HG02678 (cell line): ENCODE data around the gene OR1F1.
"Not testable (repeated sequence)": the region's sequence is repeated elsewhere in the genome, so short reads cannot be mapped to it uniquely, and the experiment has no call there.

Experiments
- ATAC-seq: cut with Tn5 transposase; IDR thresholded peaks from one replicate; pipeline ENCODE4 v1.9.1; 2021; ENCODE audit warnings: mild to moderate bottlenecking, moderate library complexity; ENCODE audit not compliant: unreplicated experiment

The OR1F1 gene

GRCh38 chr16:3187798-3188674 is at the start of gene OR1F1:
Gene OR1F1, plus strand, starts transcription at chr16:3188204.
- ATAC-seq: no peak

GRCh38 chr16:3138342-3138741 is 49.7 kb upstream of the OR1F1 start:
- ATAC-seq: no peak

GRCh38 chr16:3138823-3139426 is 49.1 kb upstream of the OR1F1 start:
- ATAC-seq: no peak

DNA sequence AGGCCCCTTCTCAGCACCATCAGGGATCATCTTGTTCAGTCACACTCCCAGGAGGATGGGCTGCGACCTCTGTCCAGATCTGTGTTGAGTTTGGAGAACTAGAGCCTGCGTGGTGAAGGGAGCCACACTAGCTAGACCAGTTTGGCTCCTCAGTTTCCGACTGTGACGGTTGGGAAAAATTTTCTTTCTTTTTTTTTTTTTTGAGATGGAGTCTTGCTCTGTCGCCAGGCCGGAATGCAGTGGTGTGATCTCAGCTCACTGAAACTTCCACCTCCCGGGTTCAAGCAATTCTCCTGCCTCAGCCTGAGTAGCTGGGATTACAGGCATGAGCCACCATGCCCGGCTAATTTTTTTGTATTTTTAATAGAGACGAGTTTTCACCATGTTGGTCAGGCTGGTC is 48.4 kb upstream of the OR1F1 start:
- not testable (repeated sequence) for ATAC-seq

- no peak for ATAC-seq
These were observed 47.2 kb upstream of the OR1F1 start for GRCh38 chr16:3140603-3141427.

DNA sequence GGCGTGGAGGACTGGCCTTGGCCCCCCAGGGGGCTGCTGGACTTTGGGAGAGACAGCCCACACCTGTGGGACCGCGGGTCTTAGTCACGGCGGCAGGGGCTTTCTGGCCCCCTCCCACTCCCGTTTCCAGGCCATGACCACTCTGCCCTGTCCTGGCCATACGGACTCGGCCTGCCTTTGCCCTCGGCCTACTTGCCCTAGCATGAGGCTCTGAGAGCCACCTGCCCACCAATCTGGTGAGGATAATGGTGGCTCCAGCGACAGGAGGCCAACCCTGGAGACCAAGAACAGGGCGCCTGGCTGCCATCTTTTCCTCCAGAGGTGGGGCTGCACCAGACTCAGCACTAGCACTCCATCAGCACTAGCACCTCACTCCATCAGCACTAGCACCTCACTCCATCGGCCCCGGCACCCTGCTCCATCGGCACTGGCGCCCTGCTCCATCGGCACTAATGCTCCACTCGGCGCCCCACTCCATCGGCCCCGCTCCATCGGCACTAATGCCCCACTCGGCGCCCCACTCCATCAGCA is 46.2 kb upstream of the OR1F1 start:
- ATAC-seq: no peak

GRCh38 chr16:3142327-3142726 is 45.7 kb upstream of the OR1F1 start:
- no peak for ATAC-seq

DNA sequence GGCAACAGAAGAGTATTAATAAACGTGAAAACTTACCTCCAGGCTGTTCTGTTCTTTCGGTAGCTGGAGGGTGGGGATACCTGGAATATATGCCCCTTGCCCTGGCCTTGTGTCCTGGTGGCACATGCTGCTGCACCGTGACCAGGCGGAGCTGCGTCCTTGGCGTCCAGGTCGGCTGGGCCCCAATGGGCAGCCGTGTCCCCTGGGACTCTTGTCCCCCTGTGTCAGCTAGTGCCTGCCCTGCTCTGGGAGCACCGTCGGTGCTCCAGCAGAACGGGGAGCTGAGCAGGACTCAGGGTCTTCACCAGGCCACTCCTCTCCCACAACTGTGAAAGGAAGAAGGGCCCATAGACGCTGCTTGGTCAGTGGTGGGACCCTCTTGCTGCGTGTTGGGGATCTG is 45.2 kb upstream of the OR1F1 start:
- ATAC-seq: no peak

DNA sequence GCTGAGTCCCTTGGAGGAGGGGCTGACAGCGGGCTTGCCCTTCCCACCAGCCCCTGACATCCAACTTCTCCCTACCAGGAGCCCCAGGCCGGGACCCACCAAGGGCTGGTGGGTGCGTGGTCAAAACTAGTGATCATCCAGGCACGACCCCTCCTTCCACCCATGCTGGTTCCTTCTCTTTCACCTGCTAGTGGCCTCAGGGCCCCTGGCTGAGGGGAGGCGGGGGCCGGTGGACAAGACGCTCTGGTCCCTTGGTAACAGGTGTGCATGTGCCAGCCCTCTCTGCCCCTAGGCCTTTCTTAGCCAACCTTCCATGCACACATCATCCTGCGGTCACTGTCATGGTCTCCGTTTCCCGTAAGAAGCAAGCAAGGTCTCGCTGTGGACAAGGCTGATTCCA is 44.8 kb upstream of the OR1F1 start:
- ATAC-seq: no peak

DNA sequence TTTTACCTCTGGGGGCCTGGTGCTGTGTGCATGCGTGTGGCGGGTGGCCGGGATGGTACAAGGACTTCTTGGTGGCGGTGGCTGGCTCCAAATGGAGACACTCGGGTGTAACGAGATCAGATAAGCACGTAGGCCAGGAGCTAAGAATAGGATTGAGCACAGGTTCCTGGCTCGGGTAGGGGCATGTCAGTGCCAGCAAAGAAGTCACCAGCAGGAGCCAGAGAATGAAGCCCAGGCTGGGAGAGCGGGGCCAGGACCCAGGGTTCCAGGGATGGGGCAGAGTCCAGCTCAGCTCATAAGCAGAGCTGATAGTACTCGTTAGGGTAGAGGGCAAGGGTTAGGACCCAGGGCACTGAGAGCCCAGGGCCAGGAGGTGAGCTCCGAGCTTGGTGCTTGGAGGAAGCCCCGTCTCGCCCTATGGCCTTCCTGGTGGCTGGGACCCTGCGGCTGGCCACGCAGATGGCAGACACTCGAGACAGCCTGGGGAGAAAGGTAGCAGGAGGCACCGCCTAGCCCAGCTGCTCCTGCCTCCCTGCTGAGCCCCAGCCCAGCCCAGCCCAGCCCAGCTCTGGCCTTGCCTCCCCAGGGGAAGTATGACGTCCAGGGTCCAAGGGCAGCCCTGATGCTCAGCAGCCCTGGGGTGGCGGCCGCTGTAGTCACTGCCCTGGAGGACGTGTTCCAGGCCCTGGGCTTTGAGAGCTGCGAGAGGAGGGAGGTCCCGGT is 44.2 kb upstream of the OR1F1 start:
- ATAC-seq: no peak

GRCh38 chr16:3144321-3144983 is 43.6 kb upstream of the OR1F1 start:
- no peak for ATAC-seq

GRCh38 chr16:3145151-3145550 is 42.9 kb upstream of the OR1F1 start:
- no peak for ATAC-seq

- ATAC-seq: no peak
These were observed 42.3 kb upstream of the OR1F1 start for GRCh38 chr16:3145660-3146059.

- ATAC-seq: no peak
These were observed 40.8 kb upstream of the OR1F1 start for GRCh38 chr16:3147046-3147756.

DNA sequence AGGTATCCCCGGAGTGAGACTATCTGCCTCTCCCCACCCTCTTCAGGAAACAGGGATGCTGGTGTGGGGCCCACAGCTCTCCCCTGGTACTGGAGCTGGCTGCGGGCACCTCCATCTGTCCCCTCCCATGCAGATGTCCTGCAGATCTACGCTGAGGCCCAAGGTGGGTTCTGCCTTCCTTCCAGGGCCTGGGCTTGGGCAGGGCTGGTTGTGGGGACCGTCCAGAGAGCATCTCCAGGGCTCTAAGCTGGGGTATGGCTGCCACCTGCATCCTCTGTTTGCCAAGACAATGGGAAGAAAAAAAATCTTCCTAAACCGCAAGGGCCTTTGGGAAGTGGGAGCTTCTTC is 40.3 kb upstream of the OR1F1 start:
- ATAC-seq: no peak

- no peak for ATAC-seq
These were observed 39.5 kb upstream of the OR1F1 start for GRCh38 chr16:3148256-3149192.

GRCh38 chr16:3149193-3149530 is 38.8 kb upstream of the OR1F1 start:
- no peak for ATAC-seq

- ATAC-seq: no peak
These were observed 38.2 kb upstream of the OR1F1 start for GRCh38 chr16:3149630-3150345.
